Measurements from ENCODE around the gene TUBA1A. TPM values are rescaled to one million over a fixed set of nuclear protein-coding genes. Genes with fewer than 3 reads are reported as not detected.
"Not testable (repeated sequence)": the region's sequence is repeated elsewhere in the genome, so short reads cannot be mapped to it uniquely, and the experiment has no call there.

The TUBA1A gene
- total RNA-seq, 1 donor from 2014 or later: 883 TPM

GRCh38 chr12:49189731-49190716 is 1.1 kb upstream of the TUBA1A start:
- Histone ChIP-seq H3K27me3 (ENCODE audit: control insufficient read depth, insufficient read depth, low read length) (no peaks in the 10 kb centered on the region), H3K36me3 (ENCODE audit: control insufficient read depth, insufficient read depth, low read length) (no peaks in the 10 kb centered on the region), H3K4me3 (ENCODE audit: low read depth, low read length) (peak overlapping the region; percentile 86)
- TF ChIP-seq CTCF (IDR thresholded peaks at IDR 0.05; ENCODE audit: insufficient read depth, low read length, poor library complexity, severe bottlenecking): no peak
- DNase-seq (ENCODE audit: low read depth): no peak

- Histone ChIP-seq H3K27me3 (ENCODE audit: control insufficient read depth, insufficient read depth, low read length) (no peaks in the 10 kb centered on the region), H3K4me3 (ENCODE audit: low read depth, low read length) (peak overlapping the region; percentile 86), H3K36me3 (ENCODE audit: control insufficient read depth, insufficient read depth, low read length) (no peaks in the 10 kb centered on the region)
- TF ChIP-seq CTCF (IDR thresholded peaks at IDR 0.05; ENCODE audit: insufficient read depth, low read length, poor library complexity, severe bottlenecking): no peak
- DNase-seq (ENCODE audit: low read depth): no peak
Observed at GRCh38 chr12:49188201-49188915, 522 bp downstream of the TUBA1A start.

- no peak for DNase-seq (ENCODE audit: low read depth)
Observed at GRCh38 chr12:49187184-49187583, 1.7 kb downstream of the TUBA1A start.

GRCh38 chr12:49186307-49186706 is 2.6 kb downstream of the TUBA1A start:
- H3K36me3 ChIP-seq (ENCODE audit: control insufficient read depth, insufficient read depth, low read length); H3K27me3 ChIP-seq (ENCODE audit: control insufficient read depth, insufficient read depth, low read length); DNase-seq (ENCODE audit: low read depth); H3K4me3 ChIP-seq (ENCODE audit: low read depth, low read length): not testable (repeated sequence)

More at GRCh38 chr12:49187184-49187583, 1.7 kb downstream of the TUBA1A start:
- Histone ChIP-seq H3K36me3 (ENCODE audit: control insufficient read depth, insufficient read depth, low read length) (no peaks in the 10 kb centered on the region), H3K4me3 (ENCODE audit: low read depth, low read length) (peak overlapping the region; percentile 86), H3K27me3 (ENCODE audit: control insufficient read depth, insufficient read depth, low read length) (no peaks in the 10 kb centered on the region)
- TF ChIP-seq CTCF (IDR thresholded peaks at IDR 0.05; ENCODE audit: insufficient read depth, low read length, poor library complexity, severe bottlenecking): no peak

GRCh38 chr12:49184697-49185096 is 4.2 kb downstream of the TUBA1A start:
- DNase-seq (ENCODE audit: low read depth); H3K4me3 ChIP-seq (ENCODE audit: low read depth, low read length); H3K36me3 ChIP-seq (ENCODE audit: control insufficient read depth, insufficient read depth, low read length); H3K27me3 ChIP-seq (ENCODE audit: control insufficient read depth, insufficient read depth, low read length): not testable (repeated sequence)

GRCh38 chr12:49183214-49183950 is 5.5 kb downstream of the TUBA1A start:
- not testable (repeated sequence) for DNase-seq (ENCODE audit: low read depth); H3K36me3 ChIP-seq (ENCODE audit: control insufficient read depth, insufficient read depth, low read length); H3K27me3 ChIP-seq (ENCODE audit: control insufficient read depth, insufficient read depth, low read length); H3K4me3 ChIP-seq (ENCODE audit: low read depth, low read length)

GRCh38 chr12:49174218-49174617 is 14.7 kb downstream of the TUBA1A start:
- DNase-seq (ENCODE audit: low read depth): no peak
- Histone ChIP-seq H3K36me3 (ENCODE audit: control insufficient read depth, insufficient read depth, low read length) (no peaks in the 10 kb centered on the region), H3K27me3 (ENCODE audit: control insufficient read depth, insufficient read depth, low read length) (no peaks in the 10 kb centered on the region), H3K4me3 (ENCODE audit: low read depth, low read length) (no peak overlapping the region)
- no peak for TF ChIP-seq CTCF (IDR thresholded peaks at IDR 0.05; ENCODE audit: insufficient read depth, low read length, poor library complexity, severe bottlenecking)

Data from kidney epithelial cell (primary cell).